ENCODE data around the gene ZNF280B. TPM values are rescaled to one million over a fixed set of nuclear protein-coding genes. Genes with fewer than 3 reads are reported as not detected.
"Not testable (repeated sequence)": the region's sequence is repeated elsewhere in the genome, so short reads cannot be mapped to it uniquely, and the experiment has no call there.

The ZNF280B gene
- total RNA-seq, 4 donors from 2014 or later: 0.10 to 0.78 (median 0.29) TPM

- in situ Hi-C loops (cut with MboI; ENCODE audit: low sequenced_read_pairs in 4 of 4): loop anchor here in 2 of 4 donors (25.0 kb wide), 3 partner anchors 213 to 663 kb away; partner anchors contain the start of genes RAB36 (in 1 of the 2) and RSPH14 (in 1 of the 2)
These were observed 33.8 kb downstream of the ZNF280B start for GRCh38 chr22:22474733-22475132.

DNA sequence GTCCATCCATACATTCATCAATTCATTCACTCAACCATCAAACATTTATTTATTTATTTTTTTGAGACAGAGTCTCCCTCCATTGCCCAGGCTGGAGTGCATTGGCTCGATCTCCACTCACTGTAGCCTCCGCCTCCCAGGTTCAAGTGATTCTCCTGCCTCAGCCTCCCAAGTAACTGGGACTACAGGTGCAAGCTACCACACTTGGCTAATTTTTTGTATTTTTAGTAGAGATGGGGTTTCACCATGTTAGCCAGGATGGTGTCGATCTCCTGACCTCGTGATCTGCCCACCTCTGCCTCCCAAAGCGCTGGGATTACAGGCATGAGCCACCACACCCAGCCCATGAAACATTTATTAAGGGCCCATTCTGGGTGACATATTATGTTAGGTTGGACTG lies 37.4 kb downstream of the ZNF280B start:
- intact Hi-C loops (cut with DNase I; ENCODE audit: low total_unique reads); H3K4me1 ChIP-seq; H3K27me3 ChIP-seq; H3K36me3 ChIP-seq; DNase-seq; H3K27ac ChIP-seq; H3K4me3 ChIP-seq; ATAC-seq; H3K9me3 ChIP-seq: not testable (repeated sequence)
- in situ Hi-C loops (cut with MboI; ENCODE audit: low sequenced_read_pairs in 4 of 4): loop anchor here in 2 of 4 donors (25.0 kb wide), 3 partner anchors 216 to 666 kb away; partner anchors contain the start of genes RAB36 (in 1 of the 2) and RSPH14 (in 1 of the 2)

More at GRCh38 chr22:22474733-22475132, 33.8 kb downstream of the ZNF280B start:
- H3K9me3 ChIP-seq: no peaks in the 10 kb centered on the region
- no peak overlapping the region for H3K27ac ChIP-seq
- H3K27me3 ChIP-seq: no peaks in the 10 kb centered on the region
- no peak overlapping the region for H3K4me3 ChIP-seq
- intact Hi-C loops (cut with DNase I; ENCODE audit: low total_unique reads): no loop called here
- no peaks in the 10 kb centered on the region for H3K4me1 ChIP-seq
- no peak for DNase-seq
- no peaks in the 10 kb centered on the region for H3K36me3 ChIP-seq
- no peak for TF ChIP-seq POLR2A (IDR thresholded peaks at IDR 0.05)
- ATAC-seq: no peak

GRCh38 chr22:22469527-22469926 lies 39.0 kb downstream of the ZNF280B start:
- DNase-seq (no peak), ATAC-seq (no peak)
- H3K4me1 ChIP-seq: no peaks in the 10 kb centered on the region
- in situ Hi-C loops (cut with MboI; ENCODE audit: low sequenced_read_pairs in 4 of 4): loop anchor here in 2 of 4 donors (10.0 to 25.0 kb wide), 4 partner anchors 218 to 668 kb away; partner anchors contain the start of genes RAB36 (in 1 of the 2) and RSPH14 (in 1 of the 2)
- H3K27ac ChIP-seq: no peak overlapping the region
- H3K27me3 ChIP-seq: peaks cover 0 to 3% (median 0%) of the 10 kb centered on the region in 3 donors
- intact Hi-C loops (cut with DNase I; ENCODE audit: low total_unique reads): loop anchor here (10.0 kb wide), 1 partner anchor 485 kb away; no protein-coding TSS in a partner anchor
- H3K36me3 ChIP-seq: no peaks in the 10 kb centered on the region
- H3K9me3 ChIP-seq: no peaks in the 10 kb centered on the region
- no peak overlapping the region for H3K4me3 ChIP-seq
- TF ChIP-seq, protein P1, sequence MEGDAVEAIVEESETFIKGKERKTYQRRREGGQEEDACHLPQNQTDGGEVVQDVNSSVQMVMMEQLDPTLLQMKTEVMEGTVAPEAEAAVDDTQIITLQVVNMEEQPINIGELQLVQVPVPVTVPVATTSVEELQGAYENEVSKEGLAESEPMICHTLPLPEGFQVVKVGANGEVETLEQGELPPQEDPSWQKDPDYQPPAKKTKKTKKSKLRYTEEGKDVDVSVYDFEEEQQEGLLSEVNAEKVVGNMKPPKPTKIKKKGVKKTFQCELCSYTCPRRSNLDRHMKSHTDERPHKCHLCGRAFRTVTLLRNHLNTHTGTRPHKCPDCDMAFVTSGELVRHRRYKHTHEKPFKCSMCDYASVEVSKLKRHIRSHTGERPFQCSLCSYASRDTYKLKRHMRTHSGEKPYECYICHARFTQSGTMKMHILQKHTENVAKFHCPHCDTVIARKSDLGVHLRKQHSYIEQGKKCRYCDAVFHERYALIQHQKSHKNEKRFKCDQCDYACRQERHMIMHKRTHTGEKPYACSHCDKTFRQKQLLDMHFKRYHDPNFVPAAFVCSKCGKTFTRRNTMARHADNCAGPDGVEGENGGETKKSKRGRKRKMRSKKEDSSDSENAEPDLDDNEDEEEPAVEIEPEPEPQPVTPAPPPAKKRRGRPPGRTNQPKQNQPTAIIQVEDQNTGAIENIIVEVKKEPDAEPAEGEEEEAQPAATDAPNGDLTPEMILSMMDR (IDR thresholded peaks at IDR 0.05 in 4 of 5, conservative IDR thresholded peaks at IDR 0.05 in 1 of 5): no peak
- TF ChIP-seq POLR2A (IDR thresholded peaks at IDR 0.05): no peak

DNA sequence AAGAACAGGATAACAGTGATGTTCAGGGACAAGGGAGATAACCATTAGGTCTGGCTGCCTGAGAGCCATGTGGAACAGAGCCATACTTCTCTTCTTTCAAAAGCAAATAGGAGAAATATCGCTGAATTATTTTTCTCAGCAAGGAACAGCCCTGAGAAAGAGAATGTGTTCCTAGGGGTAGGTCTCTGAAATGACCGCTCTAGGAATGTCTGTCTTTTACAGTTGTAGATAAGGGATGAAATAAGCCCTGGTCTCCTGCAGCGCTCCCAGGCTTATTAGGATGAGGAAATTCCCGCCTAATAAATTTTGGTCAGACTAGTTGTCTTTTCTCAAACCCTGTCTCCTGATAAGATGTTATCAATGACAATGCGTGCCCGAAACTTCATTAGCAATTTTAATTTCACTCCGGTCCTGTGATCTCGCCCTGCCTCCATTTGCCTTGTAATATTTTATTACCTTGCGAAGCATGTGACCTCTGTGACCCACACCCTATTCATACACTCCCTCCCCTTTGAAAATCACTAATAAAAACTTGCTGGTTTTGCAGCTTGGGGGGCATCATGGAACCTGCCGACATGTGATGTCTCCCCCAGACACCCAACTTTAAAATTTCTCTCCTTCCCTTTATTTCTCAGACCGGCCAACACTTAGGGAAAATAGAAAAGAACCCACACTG lies 39.6 kb downstream of the ZNF280B start:
- not testable (repeated sequence) for H3K4me1 ChIP-seq, DNase-seq, H3K27ac ChIP-seq, ATAC-seq, H3K4me3 ChIP-seq, H3K9me3 ChIP-seq, H3K36me3 ChIP-seq, H3K27me3 ChIP-seq
- in situ Hi-C loops (cut with MboI; ENCODE audit: low sequenced_read_pairs in 4 of 4) (loop anchor here in 2 of 4 donors (10.0 to 25.0 kb wide), 4 partner anchors 218 to 668 kb away; partner anchors contain the start of genes RAB36 (in 1 of the 2) and RSPH14 (in 1 of the 2)), intact Hi-C loops (cut with DNase I; ENCODE audit: low total_unique reads) (loop anchor here (10.0 kb wide), 1 partner anchor 486 kb away; no protein-coding TSS in a partner anchor)

GRCh38 chr22:22467112-22467511 lies 41.4 kb downstream of the ZNF280B start:
- H3K27me3 ChIP-seq: peaks cover 0 to 15% (median 14%) of the 10 kb centered on the region in 3 donors
- no peaks in the 10 kb centered on the region for H3K36me3 ChIP-seq
- H3K9me3 ChIP-seq: no peaks in the 10 kb centered on the region
- no peaks in the 10 kb centered on the region for H3K4me1 ChIP-seq
- intact Hi-C loops (cut with DNase I; ENCODE audit: low total_unique reads) (loop anchor here (10.0 kb wide), 1 partner anchor 488 kb away; no protein-coding TSS in a partner anchor), in situ Hi-C loops (cut with MboI; ENCODE audit: low sequenced_read_pairs in 4 of 4) (loop anchor here in 2 of 4 donors (10.0 to 25.0 kb wide), 4 partner anchors 220 to 670 kb away; partner anchors contain the start of genes RAB36 (in 1 of the 2) and RSPH14 (in 1 of the 2))
- ATAC-seq (no peak), DNase-seq (no peak)
- TF ChIP-seq, protein P1 (IDR thresholded peaks at IDR 0.05 in 4 of 5, conservative IDR thresholded peaks at IDR 0.05 in 1 of 5): no peak
- TF ChIP-seq POLR2A (IDR thresholded peaks at IDR 0.05): no peak
- H3K27ac ChIP-seq: no peak overlapping the region
- H3K4me3 ChIP-seq: no peak overlapping the region

DNA sequence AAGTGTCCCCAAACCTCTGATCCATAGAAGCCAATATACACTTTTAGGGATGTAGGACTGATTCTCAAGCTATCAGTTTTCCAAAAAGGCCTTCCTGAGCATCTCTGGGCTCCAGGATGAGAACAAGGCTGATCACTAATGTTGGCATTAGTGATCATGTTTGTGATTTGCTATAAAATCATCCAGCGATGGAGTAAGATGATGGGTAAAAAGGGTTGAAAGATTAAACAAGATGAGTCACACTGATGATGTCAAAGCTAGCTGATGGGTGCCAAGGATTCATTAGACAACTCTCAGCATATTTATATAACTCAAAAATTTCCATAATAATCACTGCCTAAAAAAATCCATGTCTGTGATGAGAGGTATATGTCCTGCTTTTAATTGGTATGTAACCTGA lies 42.8 kb downstream of the ZNF280B start:
- ATAC-seq: no peak
- no peaks in the 10 kb centered on the region for H3K36me3 ChIP-seq
- in situ Hi-C loops (cut with MboI; ENCODE audit: low sequenced_read_pairs in 4 of 4): loop anchor here in 2 of 4 donors (10.0 to 25.0 kb wide), 4 partner anchors 222 to 672 kb away; partner anchors contain the start of genes RAB36 (in 1 of the 2) and RSPH14 (in 1 of the 2)
- H3K4me1 ChIP-seq: no peaks in the 10 kb centered on the region
- no peak overlapping the region for H3K27ac ChIP-seq
- TF ChIP-seq, protein P1 (IDR thresholded peaks at IDR 0.05 in 4 of 5, conservative IDR thresholded peaks at IDR 0.05 in 1 of 5): no peak
- TF ChIP-seq POLR2A (IDR thresholded peaks at IDR 0.05): no peak
- no peak for DNase-seq
- H3K9me3 ChIP-seq: no peaks in the 10 kb centered on the region
- H3K4me3 ChIP-seq: no peak overlapping the region
- intact Hi-C loops (cut with DNase I; ENCODE audit: low total_unique reads): loop anchor here (10.0 kb wide), 1 partner anchor 489 kb away; no protein-coding TSS in a partner anchor
- H3K27me3 ChIP-seq: peaks cover 0 to 25% (median 14%) of the 10 kb centered on the region in 3 donors
